Keratinocyte (primary cell): ENCODE measurements around the gene CBR3.

Experiments used
- EZH2 ChIP-seq: IDR thresholded peaks from one replicate; pipeline ENCODE4 v1.6.1; 2012; ENCODE audit warnings: inconsistent platforms, mild to moderate bottlenecking, low read length, moderate library complexity
- TF ChIP-seq, protein P1 (sequence below), 3 experiments: IDR thresholded peaks in 1 of 3; conservative IDR thresholded peaks in 1 of 3; optimal IDR thresholded peaks in 1 of 3; 2 replicates in 2 of 3; 3 replicates in 1 of 3; pipeline versions ENCODE3 to v1.5.1; 2011; ENCODE audit warnings: low read length in 3 of 3, mild to moderate bottlenecking in 3 of 3, moderate library complexity in 2 of 3, control low read depth in 1 of 3, inconsistent platforms in 1 of 3; ENCODE audit not compliant: insufficient read depth in 2 of 3; ENCODE audit errors: extremely low read depth in 1 of 3

DNA sequence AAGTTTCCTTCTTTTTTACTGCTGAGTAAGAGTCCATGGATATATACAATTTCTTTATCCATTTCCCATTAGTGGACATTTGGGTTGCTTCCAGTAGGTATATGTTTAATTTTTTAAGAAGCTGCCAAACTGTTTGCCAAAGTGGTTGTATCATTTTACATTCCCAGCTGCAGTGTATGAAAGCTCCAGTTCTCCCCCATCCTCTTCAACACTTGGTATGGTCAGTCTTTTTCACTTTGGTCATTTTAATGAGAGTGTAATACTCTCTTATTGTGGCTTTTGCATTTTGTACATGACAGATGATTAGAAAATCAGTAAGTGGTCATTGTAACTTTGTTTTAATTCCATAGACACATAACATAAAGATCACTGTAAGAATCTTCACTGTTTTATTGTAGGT lies 44.3 kb downstream of the CBR3 start:
- TF ChIP-seq, protein P1, sequence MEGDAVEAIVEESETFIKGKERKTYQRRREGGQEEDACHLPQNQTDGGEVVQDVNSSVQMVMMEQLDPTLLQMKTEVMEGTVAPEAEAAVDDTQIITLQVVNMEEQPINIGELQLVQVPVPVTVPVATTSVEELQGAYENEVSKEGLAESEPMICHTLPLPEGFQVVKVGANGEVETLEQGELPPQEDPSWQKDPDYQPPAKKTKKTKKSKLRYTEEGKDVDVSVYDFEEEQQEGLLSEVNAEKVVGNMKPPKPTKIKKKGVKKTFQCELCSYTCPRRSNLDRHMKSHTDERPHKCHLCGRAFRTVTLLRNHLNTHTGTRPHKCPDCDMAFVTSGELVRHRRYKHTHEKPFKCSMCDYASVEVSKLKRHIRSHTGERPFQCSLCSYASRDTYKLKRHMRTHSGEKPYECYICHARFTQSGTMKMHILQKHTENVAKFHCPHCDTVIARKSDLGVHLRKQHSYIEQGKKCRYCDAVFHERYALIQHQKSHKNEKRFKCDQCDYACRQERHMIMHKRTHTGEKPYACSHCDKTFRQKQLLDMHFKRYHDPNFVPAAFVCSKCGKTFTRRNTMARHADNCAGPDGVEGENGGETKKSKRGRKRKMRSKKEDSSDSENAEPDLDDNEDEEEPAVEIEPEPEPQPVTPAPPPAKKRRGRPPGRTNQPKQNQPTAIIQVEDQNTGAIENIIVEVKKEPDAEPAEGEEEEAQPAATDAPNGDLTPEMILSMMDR (optimal IDR thresholded peaks at IDR 0.05 in 1 of 3, IDR thresholded peaks at IDR 0.05 in 1 of 3, conservative IDR thresholded peaks at IDR 0.05 in 1 of 3; ENCODE audit: extremely low read depth in 1 of 3, insufficient read depth in 2 of 3, low read length in 3 of 3), result no peak
- TF ChIP-seq EZH2, result no peak
